G401 (cell line): ENCODE data around the gene ADGRE2. TPM values are rescaled to one million over a fixed set of nuclear protein-coding genes. Genes with fewer than 3 reads are reported as not detected.
"Not testable (repeated sequence)": the region's sequence is repeated elsewhere in the genome, so short reads cannot be mapped to it uniquely, and the experiment has no call there.

Experiments
- DNase-seq: peaks from one replicate; pipeline ENCODE4 v3.0.0-alpha.2; 2015; ENCODE audit warnings: low spot score
- in situ Hi-C: cut with HindIII; loops from 2 replicates; pipeline ENCODE4 v1.10.0; 2016; ENCODE audit warnings: low sequenced_read_pairs, mixed read lengths
- total RNA-seq: library from RNA; depleted of rRNA; stranded (reverse); fragments of >200 nt; shearing (Covaris generic); gene quantifications from 2 replicates; pipeline ENCODE4 v1.2.3, GENCODE V29; 2014

Gene ADGRE2
- total RNA-seq, 1 experiment from 2014 or later = not detected

GRCh38 chr19:14781713-14782536, 3.6 kb upstream of the ADGRE2 start:
- DNase-seq, in situ Hi-C loops: not testable (repeated sequence)

GRCh38 chr19:14780622-14781225, 2.4 kb upstream of the ADGRE2 start:
- DNase-seq, in situ Hi-C loops: not testable (repeated sequence)

GRCh38 chr19:14779151-14779550, 791 bp upstream of the ADGRE2 start:
- in situ Hi-C loops = no loop called here

GRCh38 chr19:14777645-14778044, 715 bp downstream of the ADGRE2 start:
- in situ Hi-C loops, DNase-seq: not testable (repeated sequence)

More at GRCh38 chr19:14779151-14779550, 791 bp upstream of the ADGRE2 start:
- DNase-seq = no peak

DNA sequence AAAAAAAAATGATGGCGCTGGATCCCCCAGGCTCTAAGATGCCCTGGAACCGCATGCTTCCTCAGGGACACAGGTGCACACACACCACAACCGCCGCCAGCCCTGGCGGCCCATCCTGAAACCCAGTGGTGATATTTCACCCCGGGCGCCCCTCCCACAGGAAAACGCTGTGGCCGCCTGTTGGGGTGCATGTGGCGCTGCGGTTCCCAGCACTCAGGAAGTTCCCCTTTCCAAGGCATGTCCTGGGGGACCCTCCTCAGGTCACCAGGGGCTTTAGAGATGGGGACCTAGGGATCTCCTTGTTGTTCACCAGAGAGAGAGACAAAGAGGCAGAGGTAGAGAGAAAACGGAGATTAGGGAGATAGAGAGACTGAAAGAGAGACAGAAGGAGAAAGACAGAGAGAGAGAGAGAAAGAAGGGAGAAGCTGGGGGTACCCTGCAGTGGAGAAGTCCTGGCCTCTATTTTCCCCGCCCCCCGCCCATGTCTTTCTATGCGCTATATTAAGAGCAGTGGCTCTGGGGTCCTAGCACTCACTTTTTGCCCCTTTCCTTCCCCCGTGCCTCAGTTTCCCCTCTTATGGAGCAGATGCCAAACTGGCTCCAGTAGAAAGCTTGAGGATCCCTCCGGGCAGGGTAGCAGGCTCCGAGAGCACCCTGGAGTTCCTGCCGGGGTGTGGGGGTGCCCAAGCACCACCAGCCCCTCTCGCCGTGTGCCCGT, 2.3 kb downstream of the ADGRE2 start:
- in situ Hi-C loops = no loop called here
- no peak for DNase-seq

- in situ Hi-C loops, DNase-seq: not testable (repeated sequence)
These were observed 3.0 kb downstream of the ADGRE2 start for GRCh38 chr19:14775326-14775725.

- no peak for DNase-seq
These were observed 4.0 kb downstream of the ADGRE2 start for GRCh38 chr19:14774373-14774772.

DNA sequence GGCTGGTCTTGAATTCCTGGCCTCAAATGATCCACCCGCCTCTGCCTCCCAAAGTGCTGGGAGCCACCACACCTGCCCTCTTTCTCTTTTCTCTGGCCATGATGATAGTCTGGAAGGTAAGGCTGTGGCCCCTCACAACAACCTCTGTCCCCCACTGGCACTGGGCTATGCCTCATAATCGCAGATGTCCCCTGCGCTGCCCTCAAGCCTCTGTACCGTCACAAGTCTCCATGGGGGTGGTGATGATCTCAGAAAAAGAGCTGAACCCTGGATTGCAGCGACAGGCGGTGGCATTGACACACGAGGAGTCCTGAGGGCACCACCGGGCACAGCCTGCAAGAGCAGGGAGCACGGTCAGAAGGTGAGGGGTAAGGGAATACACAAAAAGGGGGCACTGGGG, 4.6 kb downstream of the ADGRE2 start:
- in situ Hi-C loops, DNase-seq: not testable (repeated sequence)

More at GRCh38 chr19:14774373-14774772, 4.0 kb downstream of the ADGRE2 start:
- in situ Hi-C loops = no loop called here

- DNase-seq = no peak
- in situ Hi-C loops = no loop called here
These were observed 5.4 kb downstream of the ADGRE2 start for GRCh38 chr19:14772995-14773394.

DNA sequence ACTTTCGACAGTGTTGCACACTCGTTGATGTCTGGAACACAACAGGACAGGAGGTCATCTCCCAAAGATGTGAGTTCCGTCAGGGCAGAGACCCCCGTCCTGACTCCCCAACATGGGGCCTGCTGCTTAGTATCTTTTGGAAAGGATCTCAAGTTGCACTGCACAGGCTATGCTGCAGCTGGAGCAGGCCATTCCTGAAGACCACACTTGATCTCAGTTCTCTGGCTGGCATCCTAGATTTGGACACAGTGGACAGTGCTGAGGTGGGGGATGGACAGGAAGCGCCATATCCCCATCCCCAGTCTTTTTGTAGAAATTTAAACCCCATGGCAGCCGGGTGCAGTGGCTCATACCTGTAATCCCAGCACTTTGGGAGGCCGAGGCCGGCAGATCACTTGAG, 5.9 kb downstream of the ADGRE2 start:
- DNase-seq = no peak
- in situ Hi-C loops = no loop called here

- in situ Hi-C loops = no loop called here
- no peak for DNase-seq
These were observed 7.2 kb downstream of the ADGRE2 start for GRCh38 chr19:14770944-14771839.

DNA sequence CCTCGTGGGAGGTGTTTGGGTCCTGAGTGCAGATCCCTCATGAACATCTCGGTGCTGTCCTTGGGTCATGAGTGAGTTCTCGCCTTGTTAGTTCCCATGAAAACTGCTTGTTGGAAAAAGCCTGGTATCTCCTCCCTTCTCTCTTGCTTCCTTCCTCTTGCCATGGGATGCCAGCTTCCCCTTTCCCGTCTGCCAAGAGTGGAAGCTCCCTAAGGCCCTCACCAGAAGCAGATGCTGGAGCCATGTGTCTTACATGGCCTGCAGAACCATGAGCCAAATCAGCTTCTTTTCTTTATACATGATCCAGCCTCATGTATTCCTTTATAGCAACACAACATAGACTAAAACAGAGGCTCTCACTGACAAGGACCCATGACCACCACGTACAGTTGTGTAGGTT, 8.2 kb downstream of the ADGRE2 start:
- no peak for DNase-seq
- in situ Hi-C loops = no loop called here

GRCh38 chr19:14769201-14769600, 9.2 kb downstream of the ADGRE2 start:
- DNase-seq = no peak
- in situ Hi-C loops = no loop called here

- no peak for DNase-seq
- in situ Hi-C loops = no loop called here
These were observed 10.4 kb downstream of the ADGRE2 start for GRCh38 chr19:14768001-14768400.

GRCh38 chr19:14767466-14767971, 10.8 kb downstream of the ADGRE2 start:
- in situ Hi-C loops = no loop called here
- DNase-seq = no peak

DNA sequence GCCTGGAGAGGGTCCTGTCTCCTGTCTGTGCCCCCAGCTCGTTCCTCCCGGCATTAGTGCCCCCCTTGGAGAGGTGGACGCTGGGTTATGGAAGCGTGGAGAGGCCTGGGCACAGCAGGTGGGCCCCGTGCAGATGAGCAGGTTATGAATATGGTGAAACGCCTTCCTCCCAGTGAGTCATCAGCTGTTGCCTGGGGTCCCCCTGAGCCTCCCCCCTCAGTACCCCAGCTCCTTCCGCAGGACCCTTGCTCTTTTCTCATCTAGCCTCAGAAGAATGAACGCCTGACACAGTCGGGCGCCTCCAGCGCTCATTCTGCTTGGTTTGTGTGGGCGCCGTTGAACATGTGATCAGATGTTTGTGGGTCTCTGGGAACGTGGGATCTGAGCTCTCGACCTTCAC, 12.5 kb downstream of the ADGRE2 start:
- DNase-seq, in situ Hi-C loops: not testable (repeated sequence)

- DNase-seq, in situ Hi-C loops: not testable (repeated sequence)
These were observed 13.0 kb downstream of the ADGRE2 start for GRCh38 chr19:14765403-14765802.

GRCh38 chr19:14764401-14764800, 14.0 kb downstream of the ADGRE2 start:
- in situ Hi-C loops = no loop called here
- DNase-seq = no peak
